Measurements from ENCODE around the gene NCAM1.

DNA sequence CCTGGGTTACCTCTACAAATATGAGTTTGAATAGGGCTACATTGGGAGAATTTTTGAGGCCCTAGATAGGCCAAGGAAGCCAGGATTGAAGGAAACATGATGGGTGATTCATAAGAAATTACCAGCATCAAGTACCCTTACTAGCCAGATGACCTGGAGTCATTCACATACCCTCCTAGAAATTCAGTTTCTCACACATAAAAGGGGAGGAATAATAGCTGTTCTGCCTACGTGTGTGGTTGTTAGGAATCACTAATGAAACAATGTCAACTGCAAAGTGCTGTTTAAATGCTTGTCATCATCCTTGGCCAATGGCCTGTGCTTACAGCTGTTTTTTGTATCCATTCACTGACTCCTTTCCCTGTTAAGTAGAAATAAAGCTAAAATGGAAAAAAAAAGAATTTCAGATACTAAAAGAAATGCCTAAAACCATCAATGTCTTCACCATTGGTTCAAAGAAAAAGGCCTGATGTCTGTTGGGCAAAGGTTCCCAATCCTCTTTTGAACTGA, 114.4 kb downstream of the NCAM1 start:
- TF ChIP-seq, protein P1, sequence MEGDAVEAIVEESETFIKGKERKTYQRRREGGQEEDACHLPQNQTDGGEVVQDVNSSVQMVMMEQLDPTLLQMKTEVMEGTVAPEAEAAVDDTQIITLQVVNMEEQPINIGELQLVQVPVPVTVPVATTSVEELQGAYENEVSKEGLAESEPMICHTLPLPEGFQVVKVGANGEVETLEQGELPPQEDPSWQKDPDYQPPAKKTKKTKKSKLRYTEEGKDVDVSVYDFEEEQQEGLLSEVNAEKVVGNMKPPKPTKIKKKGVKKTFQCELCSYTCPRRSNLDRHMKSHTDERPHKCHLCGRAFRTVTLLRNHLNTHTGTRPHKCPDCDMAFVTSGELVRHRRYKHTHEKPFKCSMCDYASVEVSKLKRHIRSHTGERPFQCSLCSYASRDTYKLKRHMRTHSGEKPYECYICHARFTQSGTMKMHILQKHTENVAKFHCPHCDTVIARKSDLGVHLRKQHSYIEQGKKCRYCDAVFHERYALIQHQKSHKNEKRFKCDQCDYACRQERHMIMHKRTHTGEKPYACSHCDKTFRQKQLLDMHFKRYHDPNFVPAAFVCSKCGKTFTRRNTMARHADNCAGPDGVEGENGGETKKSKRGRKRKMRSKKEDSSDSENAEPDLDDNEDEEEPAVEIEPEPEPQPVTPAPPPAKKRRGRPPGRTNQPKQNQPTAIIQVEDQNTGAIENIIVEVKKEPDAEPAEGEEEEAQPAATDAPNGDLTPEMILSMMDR (IDR thresholded peaks at IDR 0.05): no peak
- no peak for TF ChIP-seq JUN (CRISPR knock-in tag; IDR thresholded peaks at IDR 0.05)
- TF ChIP-seq FOXP1 (CRISPR knock-in tag; IDR thresholded peaks at IDR 0.05; ENCODE audit: borderline replicate concordance): no peak
- no peak for TF ChIP-seq ZBTB21 (CRISPR knock-in tag; IDR thresholded peaks at IDR 0.05; ENCODE audit: borderline replicate concordance)
- TF ChIP-seq ETV6 (CRISPR knock-in tag; IDR thresholded peaks at IDR 0.05): no peak
- no peak for TF ChIP-seq SMAD4 (CRISPR knock-in tag; IDR thresholded peaks at IDR 0.05)
